Measurements from ENCODE around the gene LRRN4CL. TPM values are rescaled to one million over a fixed set of nuclear protein-coding genes. Genes with fewer than 3 reads are reported as not detected.

The LRRN4CL gene
- total and polyA plus RNA-seq, 8 donors, result 1.6 to 20.0 (median 5.8) TPM

GRCh38 chr11:62726156-62726914, 37.0 kb upstream of the LRRN4CL start:
- H3K4me1 ChIP-seq, result peaks cover 32 to 71% (median 55%) of the 10 kb centered on the region in 4 donors
- 0 to 1% (median 0%) methylated on average over 10 to 51 of the region's 51 CpGs for WGBS, 5 donors
- peak overlapping the region; percentile 90 to 99 (median 95) for H3K27ac ChIP-seq
- H3K4me3 ChIP-seq, result peak overlapping the region; percentile 88 to 99 (median 93)
- TF ChIP-seq POLR2A (IDR thresholded peaks at IDR 0.05) (no peak), POLR2AphosphoS5 (IDR thresholded peaks at IDR 0.05) (no peak), CTCF (IDR thresholded peaks at IDR 0.05) (no peak), EP300 (IDR thresholded peaks at IDR 0.05) (no peak)
- intact Hi-C loops (cut with DNase I; ENCODE audit: low total_unique reads), result no loop called here
- no peak for DNase-seq
- H3K27me3 ChIP-seq, result no peaks in the 10 kb centered on the region
- H3K36me3 ChIP-seq, result peaks cover 29 to 38% (median 38%) of the 10 kb centered on the region in 4 donors
- no peaks in the 10 kb centered on the region for H3K9me3 ChIP-seq

GRCh38 chr11:62725646-62726045, 36.3 kb upstream of the LRRN4CL start:
- TF ChIP-seq EP300 (IDR thresholded peaks at IDR 0.05) (no peak), POLR2A (IDR thresholded peaks at IDR 0.05) (no peak), CTCF (IDR thresholded peaks at IDR 0.05) (no peak), POLR2AphosphoS5 (IDR thresholded peaks at IDR 0.05) (no peak)
- peak in 1 of 2 donors; percentile 29 for DNase-seq

GRCh38 chr11:62724171-62724570, 34.8 kb upstream of the LRRN4CL start:
- Histone ChIP-seq H3K27ac (peak overlapping the region in 1 of 5 donors; percentile 7), H3K36me3 (peaks cover 46 to 51% (median 51%) of the 10 kb centered on the region in 4 donors), H3K4me1 (peaks cover 23 to 59% (median 41%) of the 10 kb centered on the region in 4 donors), H3K9me3 (no peaks in the 10 kb centered on the region), H3K27me3 (no peaks in the 10 kb centered on the region), H3K4me3 (peak overlapping the region; percentile 11 to 99 (median 93))
- WGBS, 5 donors, result 26 to 39% (median 35%) methylated on average over 8 of the region's 8 CpGs
- intact Hi-C loops (cut with DNase I; ENCODE audit: low total_unique reads), result no loop called here
- no peak for TF ChIP-seq CTCF (IDR thresholded peaks at IDR 0.05)
- no peak for TF ChIP-seq POLR2AphosphoS5 (IDR thresholded peaks at IDR 0.05)
- no peak for TF ChIP-seq POLR2A (IDR thresholded peaks at IDR 0.05)
- no peak for TF ChIP-seq EP300 (IDR thresholded peaks at IDR 0.05)
- DNase-seq, result no peak

More at GRCh38 chr11:62725646-62726045, 36.3 kb upstream of the LRRN4CL start:
- intact Hi-C loops (cut with DNase I; ENCODE audit: low total_unique reads), result no loop called here
- peaks cover 27 to 64% (median 50%) of the 10 kb centered on the region in 4 donors for H3K4me1 ChIP-seq
- WGBS, 5 donors, result 0 to 2% (median 1%) methylated on average over 7 of the region's 7 CpGs
- H3K9me3 ChIP-seq, result no peaks in the 10 kb centered on the region
- peaks cover 31 to 39% (median 38%) of the 10 kb centered on the region in 4 donors for H3K36me3 ChIP-seq
- H3K27me3 ChIP-seq, result no peaks in the 10 kb centered on the region
- peak overlapping the region in 4 of 5 donors; percentile 90 to 99 (median 94) for H3K27ac ChIP-seq
- peak overlapping the region; percentile 88 to 99 (median 93) for H3K4me3 ChIP-seq

- 41 to 60% (median 51%) methylated on average over 7 of the region's 7 CpGs for WGBS, 5 donors
- TF ChIP-seq EP300 (IDR thresholded peaks at IDR 0.05) (no peak), POLR2A (IDR thresholded peaks at IDR 0.05) (no peak), POLR2AphosphoS5 (IDR thresholded peaks at IDR 0.05) (no peak), CTCF (IDR thresholded peaks at IDR 0.05) (no peak)
- no peaks in the 10 kb centered on the region for H3K9me3 ChIP-seq
- H3K4me1 ChIP-seq, result peaks cover 33 to 79% (median 52%) of the 10 kb centered on the region in 4 donors
- H3K36me3 ChIP-seq, result peaks cover 67 to 73% (median 73%) of the 10 kb centered on the region in 4 donors
- no peak overlapping the region for H3K27ac ChIP-seq
- no peak overlapping the region for H3K4me3 ChIP-seq
- peak in 1 of 2 donors; percentile 53 for DNase-seq
- intact Hi-C loops (cut with DNase I; ENCODE audit: low total_unique reads), result no loop called here
- no peaks in the 10 kb centered on the region for H3K27me3 ChIP-seq
These were observed 32.7 kb upstream of the LRRN4CL start for GRCh38 chr11:62721994-62722393.
